Osteoblast (primary cell): ENCODE measurements around the gene DNAH6. TPM values are rescaled to one million over a fixed set of nuclear protein-coding genes. Genes with fewer than 3 reads are reported as not detected.

Source experiments
- DNase-seq: peaks from one replicate; pipeline ENCODE4 v3.0.0; 2011; ENCODE audit warnings: low spot score, mixed read lengths; ENCODE audit not compliant: insufficient read length; ENCODE audit errors: missing footprints
- H2AFZ ChIP-seq: 2 replicates; pipeline ENCODE4 v1.6.0; 2011; ENCODE audit warnings: mild to moderate bottlenecking, low read length
- H3K27ac ChIP-seq: 2 replicates; pipeline ENCODE4 v1.5.1; 2011; ENCODE audit warnings: mild to moderate bottlenecking, low read depth, low read length, moderate library complexity
- H3K27me3 ChIP-seq: 2 replicates; pipeline ENCODE4 v1.6.0; 2012; ENCODE audit warnings: mild to moderate bottlenecking, control low read depth, inconsistent platforms, low read length, moderate library complexity; ENCODE audit not compliant: insufficient read depth
- H3K36me3 ChIP-seq: 2 replicates; pipeline ENCODE4 v1.5.1; 2011; ENCODE audit warnings: mild to moderate bottlenecking, low read length, control low read depth, moderate library complexity; ENCODE audit not compliant: insufficient read depth
- H3K4me1 ChIP-seq: 2 replicates; pipeline ENCODE4 v1.5.1; 2011; ENCODE audit warnings: mild to moderate bottlenecking, low read length, control low read depth, moderate library complexity; ENCODE audit not compliant: insufficient read depth
- H3K4me2 ChIP-seq: 2 replicates; pipeline ENCODE4 v1.6.0; 2011; ENCODE audit warnings: mild to moderate bottlenecking, low read length; ENCODE audit not compliant: insufficient read depth
- H3K4me3 ChIP-seq: fragments of 200-600 bp; sonication (generic); 3 replicates; pipeline ENCODE4 v1.5.1; 2012; ENCODE audit warnings: mild to moderate bottlenecking, low read length, inconsistent platforms; ENCODE audit not compliant: insufficient read depth
- H3K79me2 ChIP-seq: 2 replicates; pipeline ENCODE4 v1.6.0; 2012; ENCODE audit warnings: mild to moderate bottlenecking, low read length, control low read depth, inconsistent platforms; ENCODE audit not compliant: insufficient read depth
- H3K9me3 ChIP-seq: 2 replicates; pipeline ENCODE4 v1.5.1; 2011; ENCODE audit warnings: low read depth, low read length, control low read depth
- H4K20me1 ChIP-seq: 2 replicates; pipeline ENCODE4 v1.6.0; 2012; ENCODE audit warnings: mild to moderate bottlenecking, low read length, control low read depth; ENCODE audit not compliant: insufficient read depth
- CTCF ChIP-seq: IDR thresholded peaks from 2 replicates; pipeline ENCODE4 v1.5.1; 2011; ENCODE audit warnings: mild to moderate bottlenecking, low read depth, low read length, moderate library complexity; ENCODE audit errors: extremely low read depth
- total RNA-seq: library from RNA; depleted of rRNA; stranded (reverse); fragments of >200 nt; gene quantifications from 2 replicates; pipeline ENCODE4 v1.2.3, GENCODE V29; 2012

The DNAH6 gene
- total RNA-seq, 1 donor, result 0.36 TPM

- TF ChIP-seq CTCF, result no peak
- no peak for DNase-seq
- no peaks in the 10 kb centered on the region for H3K27me3 ChIP-seq
- no peak overlapping the region for H2AFZ ChIP-seq
- no peaks in the 10 kb centered on the region for H3K36me3 ChIP-seq
- H3K4me2 ChIP-seq, result no peak overlapping the region
- no peaks in the 10 kb centered on the region for H3K9me3 ChIP-seq
- H3K27ac ChIP-seq, result no peak overlapping the region
- no peak overlapping the region for H3K4me3 ChIP-seq
- H3K4me1 ChIP-seq, result peaks cover 3% of the 10 kb centered on the region
- no peaks in the 10 kb centered on the region for H3K79me2 ChIP-seq
- no peaks in the 10 kb centered on the region for H4K20me1 ChIP-seq
Measured at GRCh38 chr2:84778911-84779690, 262.8 kb downstream of the DNAH6 start.

- TF ChIP-seq CTCF, result no peak
- DNase-seq, result peak; percentile 8
- Histone ChIP-seq H3K4me3 (no peak overlapping the region), H3K36me3 (no peaks in the 10 kb centered on the region), H3K4me2 (no peak overlapping the region), H3K4me1 (peaks cover 3% of the 10 kb centered on the region), H3K27me3 (no peaks in the 10 kb centered on the region), H3K9me3 (no peaks in the 10 kb centered on the region), H3K79me2 (no peaks in the 10 kb centered on the region), H3K27ac (no peak overlapping the region), H4K20me1 (no peaks in the 10 kb centered on the region), H2AFZ (no peak overlapping the region)
Measured at GRCh38 chr2:84779781-84780180, 263.5 kb downstream of the DNAH6 start.

GRCh38 chr2:84781942-84782716, 265.8 kb downstream of the DNAH6 start:
- peaks cover 3% of the 10 kb centered on the region for H3K4me1 ChIP-seq
- no peaks in the 10 kb centered on the region for H3K9me3 ChIP-seq
- no peaks in the 10 kb centered on the region for H3K79me2 ChIP-seq
- H3K36me3 ChIP-seq, result no peaks in the 10 kb centered on the region
- no peaks in the 10 kb centered on the region for H3K27me3 ChIP-seq
- DNase-seq, result no peak
- H2AFZ ChIP-seq, result peak overlapping the region; percentile 24
- no peak overlapping the region for H3K27ac ChIP-seq
- no peaks in the 10 kb centered on the region for H4K20me1 ChIP-seq
- no peak for TF ChIP-seq CTCF
- H3K4me3 ChIP-seq, result no peak overlapping the region
- no peak overlapping the region for H3K4me2 ChIP-seq

DNA sequence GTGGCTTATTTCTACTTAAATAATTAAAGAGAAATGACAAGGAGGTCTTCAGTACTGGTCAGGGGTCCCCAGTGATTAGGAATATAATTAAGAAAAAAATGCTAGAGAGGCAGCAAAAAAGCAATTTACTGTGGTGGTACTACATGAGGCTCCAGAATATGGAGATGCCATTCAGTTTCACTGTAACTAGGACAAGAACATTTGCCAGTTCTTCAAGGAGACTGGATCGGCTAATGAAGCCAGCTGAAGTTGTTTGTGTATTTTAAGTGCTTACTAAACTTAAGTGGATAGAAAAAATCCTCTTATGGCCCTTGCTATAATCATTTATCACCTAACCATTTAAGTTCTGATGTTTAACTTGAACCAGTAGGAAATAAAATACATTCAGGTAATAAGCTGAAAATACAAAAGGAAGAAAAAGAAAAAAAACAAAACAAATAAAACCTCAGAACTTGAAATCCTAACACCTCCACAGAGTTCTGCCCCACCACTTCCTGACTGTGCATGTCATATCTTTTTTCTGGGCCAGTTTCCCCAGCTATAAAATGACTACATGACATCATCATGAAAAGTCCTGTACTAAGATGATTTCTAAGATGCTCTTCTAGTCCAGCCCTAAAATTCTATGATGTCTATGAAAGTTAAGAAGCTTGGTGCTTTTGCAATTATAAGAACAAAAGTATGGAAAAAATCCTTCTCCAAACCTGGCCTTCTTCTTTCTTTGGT, 266.6 kb downstream of the DNAH6 start:
- Histone ChIP-seq H3K79me2 (no peaks in the 10 kb centered on the region), H3K27me3 (no peaks in the 10 kb centered on the region)
- DNase-seq, result peak; percentile 23

More for the DNA sequence above, 266.6 kb downstream of the DNAH6 start:
- H3K4me2 ChIP-seq, result no peak overlapping the region
- no peak for TF ChIP-seq CTCF
- no peaks in the 10 kb centered on the region for H3K9me3 ChIP-seq
- no peaks in the 10 kb centered on the region for H4K20me1 ChIP-seq
- H3K4me1 ChIP-seq, result peaks cover 3% of the 10 kb centered on the region
- no peaks in the 10 kb centered on the region for H3K36me3 ChIP-seq
- H3K27ac ChIP-seq, result no peak overlapping the region
- H3K4me3 ChIP-seq, result no peak overlapping the region
- no peak overlapping the region for H2AFZ ChIP-seq
